Measurements from ENCODE around the gene SLC35F1. TPM values are rescaled to one million over a fixed set of nuclear protein-coding genes. Genes with fewer than 3 reads are reported as not detected.

The SLC35F1 gene
- total RNA-seq, 1 donor from 2014 or later, result not detected

DNA sequence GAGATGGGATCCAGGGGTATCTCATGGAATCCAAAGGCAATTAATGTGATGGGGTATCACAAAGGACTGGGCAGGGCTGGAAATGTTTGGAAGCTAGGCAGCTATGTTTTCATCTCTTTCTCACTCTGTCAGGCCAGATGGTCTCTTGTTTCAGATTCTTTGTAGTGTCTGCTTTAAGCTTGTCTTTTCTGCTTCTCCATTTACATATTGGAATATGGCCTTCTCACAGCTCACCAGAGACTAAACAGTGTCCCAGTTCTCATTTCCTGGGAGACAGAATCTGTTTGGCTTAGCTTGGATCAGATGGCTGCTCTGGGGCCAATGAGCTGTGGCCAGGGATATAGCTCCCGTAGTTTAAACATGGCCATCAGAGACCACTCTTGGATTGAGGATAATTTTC lies 78.9 kb downstream of the SLC35F1 start:
- intact Hi-C loops (cut with micrococcal nuclease), result no loop called here
- CTCF ChIA-PET, result interaction anchor here (1.6 kb wide), 1 partner anchor 10 kb away, joined by 4 read pairs; no protein-coding TSS in a partner anchor

GRCh38 chr6:117986396-117986795 lies 79.3 kb downstream of the SLC35F1 start:
- no peak overlapping the region for H3K27ac Mint-ChIP-seq
- H3K4me1 Mint-ChIP-seq, result no peaks in the 10 kb centered on the region
- H3K4me3 Mint-ChIP-seq, result no peak overlapping the region
- DNase-seq, result no peak
- H3K36me3 Mint-ChIP-seq (ENCODE audit: low read depth), result no peaks in the 10 kb centered on the region
- no peaks in the 10 kb centered on the region for H3K9me3 Mint-ChIP-seq
- ChIA-PET POLR2A (no interaction called here), CTCF (interaction anchor here (1.6 kb wide), 1 partner anchor 10 kb away, joined by 4 read pairs; no protein-coding TSS in a partner anchor)
- ATAC-seq (ENCODE audit: low read depth), result no peak
- no peak for TF ChIP-seq CTCF (IDR thresholded peaks at IDR 0.05)
- no peaks in the 10 kb centered on the region for H3K27me3 Mint-ChIP-seq
- intact Hi-C loops (cut with micrococcal nuclease), result no loop called here

More for the DNA sequence above, 78.9 kb downstream of the SLC35F1 start:
- no peaks in the 10 kb centered on the region for H3K4me1 Mint-ChIP-seq
- DNase-seq (no peak), ATAC-seq (ENCODE audit: low read depth) (no peak)
- H3K27me3 Mint-ChIP-seq, result no peaks in the 10 kb centered on the region
- TF ChIP-seq CTCF (IDR thresholded peaks at IDR 0.05), result no peak
- POLR2A ChIA-PET, result no interaction called here
- no peaks in the 10 kb centered on the region for H3K36me3 Mint-ChIP-seq (ENCODE audit: low read depth)
- H3K9me3 Mint-ChIP-seq, result no peaks in the 10 kb centered on the region
- H3K4me3 Mint-ChIP-seq, result no peak overlapping the region
- H3K27ac Mint-ChIP-seq, result no peak overlapping the region

DNA sequence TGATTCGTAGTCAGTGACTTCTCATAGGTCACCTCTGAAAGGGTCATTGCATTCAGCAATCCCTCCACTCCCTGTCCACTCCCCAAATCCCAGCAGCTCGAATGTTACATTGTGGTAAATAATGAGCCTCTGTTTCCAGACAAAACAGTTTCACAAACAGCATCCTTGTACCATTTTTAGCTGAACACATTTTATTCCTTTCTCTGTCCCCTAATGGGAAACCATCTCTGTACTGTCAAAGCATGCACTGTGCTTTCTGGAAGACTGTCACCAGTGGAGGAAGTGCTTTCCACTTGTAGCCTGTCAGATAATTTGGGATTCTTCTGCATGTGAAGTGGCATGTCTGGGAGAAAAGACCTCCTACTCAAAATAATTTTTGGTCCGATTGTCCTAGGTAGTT lies 82.0 kb downstream of the SLC35F1 start:
- intact Hi-C loops (cut with micrococcal nuclease), result no loop called here
- no peaks in the 10 kb centered on the region for H3K27me3 Mint-ChIP-seq

GRCh38 chr6:117990151-117990550 lies 83.1 kb downstream of the SLC35F1 start:
- no peaks in the 10 kb centered on the region for H3K27me3 Mint-ChIP-seq
- CTCF ChIA-PET, result no interaction called here
- POLR2A ChIA-PET, result no interaction called here
- intact Hi-C loops (cut with micrococcal nuclease), result no loop called here
- no peaks in the 10 kb centered on the region for H3K9me3 Mint-ChIP-seq
- no peak overlapping the region for H3K27ac Mint-ChIP-seq
- no peaks in the 10 kb centered on the region for H3K4me1 Mint-ChIP-seq
- H3K4me3 Mint-ChIP-seq, result no peak overlapping the region
- no peaks in the 10 kb centered on the region for H3K36me3 Mint-ChIP-seq (ENCODE audit: low read depth)
- DNase-seq (no peak), ATAC-seq (ENCODE audit: low read depth) (no peak)
- no peak for TF ChIP-seq CTCF (IDR thresholded peaks at IDR 0.05)

More for the DNA sequence above, 82.0 kb downstream of the SLC35F1 start:
- Mint-ChIP-seq H3K27ac (no peak overlapping the region), H3K4me3 (no peak overlapping the region), H3K9me3 (no peaks in the 10 kb centered on the region), H3K4me1 (no peaks in the 10 kb centered on the region), H3K36me3 (ENCODE audit: low read depth) (no peaks in the 10 kb centered on the region)
- TF ChIP-seq CTCF (IDR thresholded peaks at IDR 0.05), result no peak
- DNase-seq, result no peak
- ChIA-PET POLR2A (no interaction called here), CTCF (no interaction called here)
- ATAC-seq (ENCODE audit: low read depth), result no peak

DNA sequence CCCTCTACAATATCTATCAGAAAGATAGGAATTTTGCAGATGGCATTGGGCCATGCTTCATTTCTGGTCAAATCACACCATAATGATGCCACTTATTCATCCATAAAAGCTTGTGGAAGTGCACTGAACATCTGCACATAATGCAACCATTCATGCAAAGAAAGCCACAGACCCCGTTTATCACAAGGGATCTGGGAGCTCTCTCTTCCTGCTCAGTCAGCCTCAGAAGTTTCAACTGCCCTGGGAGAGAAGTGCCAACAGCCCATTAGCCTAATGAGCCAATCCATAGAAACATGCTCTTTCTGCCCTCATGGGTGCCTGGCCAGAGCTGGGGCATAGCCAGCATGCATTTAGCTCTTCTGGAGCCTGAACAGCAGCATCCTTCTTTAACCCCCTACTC lies 85.8 kb downstream of the SLC35F1 start:
- H3K9me3 Mint-ChIP-seq, result no peaks in the 10 kb centered on the region
- no peaks in the 10 kb centered on the region for H3K4me1 Mint-ChIP-seq
- no peak for TF ChIP-seq CTCF (IDR thresholded peaks at IDR 0.05)
- H3K4me3 Mint-ChIP-seq, result no peak overlapping the region
- intact Hi-C loops (cut with micrococcal nuclease), result no loop called here
- no peak for ATAC-seq (ENCODE audit: low read depth)
- CTCF ChIA-PET, result no interaction called here
- H3K36me3 Mint-ChIP-seq (ENCODE audit: low read depth), result no peaks in the 10 kb centered on the region
- H3K27me3 Mint-ChIP-seq, result no peaks in the 10 kb centered on the region
- no peak overlapping the region for H3K27ac Mint-ChIP-seq
- POLR2A ChIA-PET, result no interaction called here
- no peak for DNase-seq

All from activated B cell treated with CpG ODN at 0.5 μM for 24 hours (primary cell).